Measurements from ENCODE around the gene CFDP1.

DNA sequence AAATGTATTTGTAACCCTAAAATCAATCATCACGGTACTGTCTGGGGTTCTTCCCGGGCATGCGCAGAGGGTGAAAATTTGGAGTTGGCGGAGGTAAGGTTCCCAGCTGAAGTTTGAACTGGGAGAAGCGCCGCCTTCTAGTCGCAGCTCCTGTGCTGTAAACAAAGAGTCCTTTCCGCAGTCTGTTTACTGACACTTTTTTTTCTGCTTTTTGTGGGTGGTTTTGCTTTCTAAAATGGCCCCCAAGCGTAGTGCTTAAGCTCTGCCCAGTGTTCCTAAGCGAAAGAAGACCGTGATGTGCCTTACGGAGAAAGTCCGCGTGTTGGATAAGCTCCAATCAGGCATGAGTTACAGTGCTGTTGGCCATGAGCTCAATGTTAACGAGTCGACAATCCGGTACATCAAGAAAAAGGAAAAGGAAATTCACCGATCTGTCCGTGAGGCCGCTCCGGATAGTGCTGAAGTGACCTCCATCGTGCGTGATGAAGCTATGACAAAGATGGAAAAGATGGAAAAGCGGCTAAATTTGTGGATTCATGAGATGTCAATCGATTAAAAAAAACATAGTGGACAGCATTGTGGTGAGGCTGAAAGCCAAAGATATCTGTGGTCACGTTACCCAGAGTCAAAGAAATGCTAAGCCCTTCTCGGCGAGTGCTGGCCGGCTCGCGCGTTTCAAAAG lies 570 bp upstream of the CFDP1 start:
- TF ChIP-seq, protein P1, sequence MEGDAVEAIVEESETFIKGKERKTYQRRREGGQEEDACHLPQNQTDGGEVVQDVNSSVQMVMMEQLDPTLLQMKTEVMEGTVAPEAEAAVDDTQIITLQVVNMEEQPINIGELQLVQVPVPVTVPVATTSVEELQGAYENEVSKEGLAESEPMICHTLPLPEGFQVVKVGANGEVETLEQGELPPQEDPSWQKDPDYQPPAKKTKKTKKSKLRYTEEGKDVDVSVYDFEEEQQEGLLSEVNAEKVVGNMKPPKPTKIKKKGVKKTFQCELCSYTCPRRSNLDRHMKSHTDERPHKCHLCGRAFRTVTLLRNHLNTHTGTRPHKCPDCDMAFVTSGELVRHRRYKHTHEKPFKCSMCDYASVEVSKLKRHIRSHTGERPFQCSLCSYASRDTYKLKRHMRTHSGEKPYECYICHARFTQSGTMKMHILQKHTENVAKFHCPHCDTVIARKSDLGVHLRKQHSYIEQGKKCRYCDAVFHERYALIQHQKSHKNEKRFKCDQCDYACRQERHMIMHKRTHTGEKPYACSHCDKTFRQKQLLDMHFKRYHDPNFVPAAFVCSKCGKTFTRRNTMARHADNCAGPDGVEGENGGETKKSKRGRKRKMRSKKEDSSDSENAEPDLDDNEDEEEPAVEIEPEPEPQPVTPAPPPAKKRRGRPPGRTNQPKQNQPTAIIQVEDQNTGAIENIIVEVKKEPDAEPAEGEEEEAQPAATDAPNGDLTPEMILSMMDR (IDR thresholded peaks at IDR 0.05; ENCODE audit: poor library complexity), result no peak
- TF ChIP-seq EZH2 (IDR thresholded peaks at IDR 0.05; ENCODE audit: borderline replicate concordance) (no peak), EZH2phosphoT487 (IDR thresholded peaks at IDR 0.05; ENCODE audit: low read depth, severe bottlenecking, unreplicated experiment) (no peak)

Measured in hepatocyte (in vitro differentiated cells).